HL-60 (cell line): ENCODE data around the gene RPL35.

Source experiments
- GABPA ChIP-seq: IDR thresholded peaks from 2 replicates; pipeline ENCODE4 v1.6.1; 2012; ENCODE audit warnings: low read depth
- POLR2AphosphoS5 ChIP-seq: IDR thresholded peaks from 2 replicates; pipeline ENCODE4 v1.6.1; 2012; ENCODE audit warnings: low read depth
- SPI1 ChIP-seq: IDR thresholded peaks from 2 replicates; pipeline ENCODE4 v1.6.1; 2012; ENCODE audit warnings: low read depth, mild to moderate bottlenecking, borderline replicate concordance
- TF ChIP-seq, protein P1 (sequence below): IDR thresholded peaks from one replicate; pipeline ENCODE4 v1.5.1; 2011; ENCODE audit warnings: low read length, control low read depth, inconsistent platforms; ENCODE audit not compliant: insufficient read depth
- TF ChIP-seq, protein P2 (sequence below): IDR thresholded peaks from 2 replicates; pipeline ENCODE4 v1.6.1; 2012; ENCODE audit warnings: low read depth; ENCODE audit not compliant: insufficient replicate concordance

DNA sequence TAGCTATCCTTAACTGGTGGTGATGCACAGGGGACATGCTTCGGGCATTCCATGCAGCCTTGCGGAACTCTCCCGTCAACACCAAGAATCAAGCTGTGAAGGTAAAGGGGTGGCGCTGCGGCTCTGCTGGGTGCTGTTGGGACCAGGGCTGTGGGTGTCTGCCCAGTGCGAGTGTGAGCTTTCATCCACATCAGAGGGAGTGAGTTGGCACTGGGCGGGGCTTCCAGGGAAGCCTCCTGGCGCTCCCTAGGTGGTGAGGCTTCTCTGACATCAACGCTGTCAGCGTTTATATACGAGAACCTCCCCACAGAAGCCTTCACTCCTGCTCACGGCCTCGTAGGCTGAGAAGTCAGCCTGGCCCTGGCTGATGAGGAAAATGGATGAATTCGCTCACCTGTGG is 11.9 kb upstream of the RPL35 start:
- TF ChIP-seq, protein P1, sequence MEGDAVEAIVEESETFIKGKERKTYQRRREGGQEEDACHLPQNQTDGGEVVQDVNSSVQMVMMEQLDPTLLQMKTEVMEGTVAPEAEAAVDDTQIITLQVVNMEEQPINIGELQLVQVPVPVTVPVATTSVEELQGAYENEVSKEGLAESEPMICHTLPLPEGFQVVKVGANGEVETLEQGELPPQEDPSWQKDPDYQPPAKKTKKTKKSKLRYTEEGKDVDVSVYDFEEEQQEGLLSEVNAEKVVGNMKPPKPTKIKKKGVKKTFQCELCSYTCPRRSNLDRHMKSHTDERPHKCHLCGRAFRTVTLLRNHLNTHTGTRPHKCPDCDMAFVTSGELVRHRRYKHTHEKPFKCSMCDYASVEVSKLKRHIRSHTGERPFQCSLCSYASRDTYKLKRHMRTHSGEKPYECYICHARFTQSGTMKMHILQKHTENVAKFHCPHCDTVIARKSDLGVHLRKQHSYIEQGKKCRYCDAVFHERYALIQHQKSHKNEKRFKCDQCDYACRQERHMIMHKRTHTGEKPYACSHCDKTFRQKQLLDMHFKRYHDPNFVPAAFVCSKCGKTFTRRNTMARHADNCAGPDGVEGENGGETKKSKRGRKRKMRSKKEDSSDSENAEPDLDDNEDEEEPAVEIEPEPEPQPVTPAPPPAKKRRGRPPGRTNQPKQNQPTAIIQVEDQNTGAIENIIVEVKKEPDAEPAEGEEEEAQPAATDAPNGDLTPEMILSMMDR: no peak
- TF ChIP-seq, protein P2, sequence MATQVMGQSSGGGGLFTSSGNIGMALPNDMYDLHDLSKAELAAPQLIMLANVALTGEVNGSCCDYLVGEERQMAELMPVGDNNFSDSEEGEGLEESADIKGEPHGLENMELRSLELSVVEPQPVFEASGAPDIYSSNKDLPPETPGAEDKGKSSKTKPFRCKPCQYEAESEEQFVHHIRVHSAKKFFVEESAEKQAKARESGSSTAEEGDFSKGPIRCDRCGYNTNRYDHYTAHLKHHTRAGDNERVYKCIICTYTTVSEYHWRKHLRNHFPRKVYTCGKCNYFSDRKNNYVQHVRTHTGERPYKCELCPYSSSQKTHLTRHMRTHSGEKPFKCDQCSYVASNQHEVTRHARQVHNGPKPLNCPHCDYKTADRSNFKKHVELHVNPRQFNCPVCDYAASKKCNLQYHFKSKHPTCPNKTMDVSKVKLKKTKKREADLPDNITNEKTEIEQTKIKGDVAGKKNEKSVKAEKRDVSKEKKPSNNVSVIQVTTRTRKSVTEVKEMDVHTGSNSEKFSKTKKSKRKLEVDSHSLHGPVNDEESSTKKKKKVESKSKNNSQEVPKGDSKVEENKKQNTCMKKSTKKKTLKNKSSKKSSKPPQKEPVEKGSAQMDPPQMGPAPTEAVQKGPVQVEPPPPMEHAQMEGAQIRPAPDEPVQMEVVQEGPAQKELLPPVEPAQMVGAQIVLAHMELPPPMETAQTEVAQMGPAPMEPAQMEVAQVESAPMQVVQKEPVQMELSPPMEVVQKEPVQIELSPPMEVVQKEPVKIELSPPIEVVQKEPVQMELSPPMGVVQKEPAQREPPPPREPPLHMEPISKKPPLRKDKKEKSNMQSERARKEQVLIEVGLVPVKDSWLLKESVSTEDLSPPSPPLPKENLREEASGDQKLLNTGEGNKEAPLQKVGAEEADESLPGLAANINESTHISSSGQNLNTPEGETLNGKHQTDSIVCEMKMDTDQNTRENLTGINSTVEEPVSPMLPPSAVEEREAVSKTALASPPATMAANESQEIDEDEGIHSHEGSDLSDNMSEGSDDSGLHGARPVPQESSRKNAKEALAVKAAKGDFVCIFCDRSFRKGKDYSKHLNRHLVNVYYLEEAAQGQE: no peak
- no peak for TF ChIP-seq POLR2AphosphoS5
- TF ChIP-seq GABPA: no peak
- TF ChIP-seq SPI1: no peak
